GM20000 (cell line): ENCODE results near the gene SERTM2.
A peak's percentile ranks its signal among the peaks of the same experiment; 100 is the strongest.

Source experiments
- DNase-seq: peaks from one replicate; pipeline ENCODE4 v3.0.0; 2012; ENCODE audit warnings: low spot score
- TF ChIP-seq, protein P1 (sequence below): IDR thresholded peaks from 2 replicates; pipeline ENCODE4 v1.5.1; 2012; ENCODE audit warnings: mild to moderate bottlenecking, control low read depth; ENCODE audit errors: extremely low read depth, missing control alignments

SERTM2 gene

GRCh38 chrX:111511477-111511876 lies at the start of gene SERTM2:
TSS of gene SERTM2 (plus strand) at chrX:111511645. CDS start at chrX:111518858, 7,213 bp downstream.
- TF ChIP-seq, protein P1, sequence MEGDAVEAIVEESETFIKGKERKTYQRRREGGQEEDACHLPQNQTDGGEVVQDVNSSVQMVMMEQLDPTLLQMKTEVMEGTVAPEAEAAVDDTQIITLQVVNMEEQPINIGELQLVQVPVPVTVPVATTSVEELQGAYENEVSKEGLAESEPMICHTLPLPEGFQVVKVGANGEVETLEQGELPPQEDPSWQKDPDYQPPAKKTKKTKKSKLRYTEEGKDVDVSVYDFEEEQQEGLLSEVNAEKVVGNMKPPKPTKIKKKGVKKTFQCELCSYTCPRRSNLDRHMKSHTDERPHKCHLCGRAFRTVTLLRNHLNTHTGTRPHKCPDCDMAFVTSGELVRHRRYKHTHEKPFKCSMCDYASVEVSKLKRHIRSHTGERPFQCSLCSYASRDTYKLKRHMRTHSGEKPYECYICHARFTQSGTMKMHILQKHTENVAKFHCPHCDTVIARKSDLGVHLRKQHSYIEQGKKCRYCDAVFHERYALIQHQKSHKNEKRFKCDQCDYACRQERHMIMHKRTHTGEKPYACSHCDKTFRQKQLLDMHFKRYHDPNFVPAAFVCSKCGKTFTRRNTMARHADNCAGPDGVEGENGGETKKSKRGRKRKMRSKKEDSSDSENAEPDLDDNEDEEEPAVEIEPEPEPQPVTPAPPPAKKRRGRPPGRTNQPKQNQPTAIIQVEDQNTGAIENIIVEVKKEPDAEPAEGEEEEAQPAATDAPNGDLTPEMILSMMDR, result no peak
- peak; percentile 1 for DNase-seq

DNA sequence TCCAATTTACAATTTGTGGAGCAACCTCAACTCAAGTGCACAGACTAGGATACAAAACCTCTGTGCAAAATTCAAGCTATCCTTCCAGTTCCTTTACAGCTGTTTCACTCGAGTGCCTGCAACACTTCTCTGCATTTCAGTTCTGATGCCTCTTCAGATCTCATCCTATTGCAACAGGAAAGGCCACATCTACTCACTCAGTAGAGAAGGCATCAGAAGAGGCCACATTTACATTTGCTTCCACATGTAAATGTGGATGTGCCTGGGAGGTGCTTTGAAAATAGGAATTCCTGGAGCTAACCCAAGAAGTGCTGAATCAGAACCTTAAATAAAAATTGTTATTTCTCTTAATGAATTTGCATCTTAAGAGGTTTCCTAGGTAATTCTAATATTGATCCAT lies 45.8 kb upstream of the SERTM2 start:
- DNase-seq, result no peak
- TF ChIP-seq, protein P1, result no peak

DNA sequence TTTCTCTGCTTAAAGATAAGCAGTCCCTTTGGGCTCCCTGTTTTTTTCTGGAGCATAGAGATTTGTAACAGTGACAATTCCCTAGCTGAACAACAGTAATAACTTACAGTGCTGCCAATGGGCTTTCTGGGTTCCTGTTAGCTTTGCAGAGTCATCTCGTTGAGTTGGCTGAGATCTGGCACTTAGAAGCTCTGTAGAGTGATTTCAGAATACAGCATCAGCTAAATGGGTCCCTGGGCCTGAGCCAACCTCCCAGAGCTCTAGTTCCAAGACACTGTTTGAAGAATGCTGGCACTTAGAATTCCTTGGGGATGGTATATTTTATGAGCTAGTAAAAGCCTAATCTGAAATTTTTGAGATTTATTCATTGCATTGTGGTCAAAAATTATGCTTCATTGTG lies 43.5 kb upstream of the SERTM2 start:
- no peak for DNase-seq
- TF ChIP-seq, protein P1, result no peak

GRCh38 chrX:111470681-111471403 lies 40.6 kb upstream of the SERTM2 start:
- DNase-seq, result no peak
- TF ChIP-seq, protein P1, result no peak

- DNase-seq, result no peak
- TF ChIP-seq, protein P1, result no peak
Observed at GRCh38 chrX:111481896-111482295, 29.5 kb upstream of the SERTM2 start.

DNA sequence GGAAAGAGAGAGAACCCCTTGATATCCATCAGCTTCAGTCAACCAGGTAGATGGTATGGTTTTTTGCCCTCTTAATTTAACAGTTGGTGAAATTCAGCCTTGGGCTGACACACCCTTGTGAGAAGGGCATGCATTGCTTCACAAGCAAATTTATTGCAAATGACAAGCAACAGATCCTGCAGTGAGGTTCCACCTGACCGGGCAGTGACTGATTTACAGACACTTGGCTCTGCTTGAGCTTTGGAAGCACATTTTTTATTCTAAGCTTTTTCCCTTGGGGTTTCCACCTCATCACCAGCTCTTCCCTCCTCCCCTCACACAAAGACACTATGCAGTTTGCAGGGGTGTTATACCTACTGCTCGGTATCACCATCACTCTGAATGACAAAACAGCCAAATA lies 28.3 kb upstream of the SERTM2 start:
- DNase-seq, result no peak
- TF ChIP-seq, protein P1, result no peak

- no peak for DNase-seq
- TF ChIP-seq, protein P1, result no peak
Observed at GRCh38 chrX:111483881-111484280, 27.6 kb upstream of the SERTM2 start.
